Sigmoid colon (tissue), 4 donors: ENCODE data around the gene RAPGEF5.

ENCODE experiments used
- CTCF ChIP-seq, 4 experiments: fragments of 450-650 bp in 3 of 4; fragments of 200-600 bp in 1 of 4; IDR thresholded peaks; one replicate each; pipeline ENCODE4 v1.5.1; 2016 to 2019; ENCODE audit warnings: antibody characterized with exemption in 4 of 4, mild to moderate bottlenecking in 3 of 4, moderate library complexity in 2 of 4
- EP300 ChIP-seq, 4 donors: sonication (generic); formaldehyde crosslinking; IDR thresholded peaks; one replicate each; pipeline ENCODE4 v1.6.1; 2017; ENCODE audit warnings: antibody characterized with exemption in 4 of 4
- POLR2A ChIP-seq, 2 donors: fragments of 450-650 bp; IDR thresholded peaks; one replicate each; pipeline ENCODE4 v1.6.1; 2016; ENCODE audit warnings: antibody characterized with exemption in 2 of 2, mild to moderate bottlenecking in 2 of 2, moderate library complexity in 2 of 2
- POLR2AphosphoS5 ChIP-seq, 4 donors: sonication (generic); formaldehyde crosslinking; IDR thresholded peaks; one replicate each; pipeline ENCODE4 v1.6.1; 2017; ENCODE audit warnings: antibody characterized with exemption in 4 of 4

GRCh38 chr7:22404421-22405023, 47.6 kb upstream of the RAPGEF5 start:
- TF ChIP-seq CTCF (IDR thresholded peaks at IDR 0.05) (no peak), POLR2A (IDR thresholded peaks at IDR 0.05) (no peak), POLR2AphosphoS5 (IDR thresholded peaks at IDR 0.05) (no peak), EP300 (IDR thresholded peaks at IDR 0.05) (no peak)
